Keratinocyte (primary cell): ENCODE data around the gene TET1.
"Not testable (repeated sequence)": the region's sequence is repeated elsewhere in the genome, so short reads cannot be mapped to it uniquely, and the experiment has no call there.

Experiments
- CTCF ChIP-seq, 3 experiments: IDR thresholded peaks in 1 of 3; conservative IDR thresholded peaks in 1 of 3; optimal IDR thresholded peaks in 1 of 3; 2 replicates in 2 of 3; 3 replicates in 1 of 3; pipeline versions ENCODE3 to v1.5.1; 2011; ENCODE audit warnings: low read length in 3 of 3, mild to moderate bottlenecking in 3 of 3, moderate library complexity in 2 of 3, control low read depth in 1 of 3, inconsistent platforms in 1 of 3; ENCODE audit not compliant: insufficient read depth in 2 of 3; ENCODE audit errors: extremely low read depth in 1 of 3
- EZH2 ChIP-seq: IDR thresholded peaks from one replicate; pipeline ENCODE4 v1.6.1; 2012; ENCODE audit warnings: inconsistent platforms, mild to moderate bottlenecking, low read length, moderate library complexity

DNA sequence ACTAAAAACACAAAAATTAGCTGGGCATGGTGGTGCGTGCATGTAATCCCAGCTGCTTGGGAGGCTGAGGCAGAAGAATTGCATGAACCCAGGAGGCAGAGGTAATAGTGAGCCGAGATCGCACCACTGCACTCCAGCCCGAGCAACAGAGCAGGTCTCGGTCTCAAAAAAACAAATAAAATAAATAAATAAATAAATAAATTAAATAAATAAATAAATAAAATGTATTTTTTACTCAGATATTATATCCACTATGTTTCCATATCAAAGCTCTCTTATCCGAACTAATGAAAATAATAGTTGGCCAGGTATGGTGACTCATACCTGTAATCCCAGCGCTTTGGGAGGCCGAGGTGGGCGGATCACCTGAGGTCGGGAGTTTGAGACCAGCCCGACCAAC lies 41.5 kb upstream of the TET1 start:
- not testable (repeated sequence) for TF ChIP-seq EZH2; CTCF (optimal IDR thresholded peaks at IDR 0.05 in 1 of 3, IDR thresholded peaks at IDR 0.05 in 1 of 3, conservative IDR thresholded peaks at IDR 0.05 in 1 of 3; ENCODE audit: extremely low read depth in 1 of 3, insufficient read depth in 2 of 3, low read length in 3 of 3)
